ENCODE results near the gene BGLAP. TPM values are rescaled to one million over a fixed set of nuclear protein-coding genes. Genes with fewer than 3 reads are reported as not detected.

Gene BGLAP
- total and polyA plus RNA-seq, 2 donors (not counting 1 experiment from before 2014, with no cell fraction given), result 3.1 to 7.4 TPM

DNA sequence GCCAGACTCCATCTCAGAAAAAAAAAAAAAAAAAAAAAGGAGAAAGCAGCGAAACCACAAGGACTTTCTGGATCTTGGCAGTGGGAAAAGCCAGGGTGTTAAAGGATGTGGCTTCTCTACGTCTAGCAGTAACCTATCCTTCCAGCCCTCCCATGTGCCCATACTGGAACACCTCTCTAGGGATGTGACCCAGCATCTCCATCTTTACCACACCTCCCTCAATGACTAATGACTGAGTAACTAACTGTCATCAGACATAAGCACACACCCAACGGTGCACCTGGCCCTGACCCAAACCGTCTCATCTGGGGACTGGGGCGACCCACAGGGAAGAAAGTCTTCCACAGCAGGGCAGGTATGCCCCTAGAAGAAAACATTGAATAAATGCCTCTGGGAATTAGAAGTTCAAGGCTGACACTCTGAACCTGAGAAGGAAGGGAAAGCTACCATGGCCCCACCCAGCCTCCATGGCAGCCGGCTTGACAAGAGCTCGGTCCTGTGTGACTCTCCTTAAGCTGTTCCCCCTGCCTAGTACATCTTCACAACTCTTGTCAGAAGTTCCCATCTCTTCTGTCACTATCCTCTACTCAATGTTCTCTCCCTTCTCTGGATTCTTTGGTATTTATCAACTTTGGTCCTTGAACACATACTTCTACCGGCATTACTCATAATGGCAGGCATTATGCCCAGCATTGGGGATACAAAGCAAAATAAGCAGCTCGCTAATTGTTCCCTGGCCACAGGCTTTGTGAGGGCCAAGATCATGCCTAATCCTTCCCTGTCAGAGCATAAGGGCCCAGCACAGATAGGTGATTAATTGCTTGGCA is 20.7 kb downstream of the BGLAP start:
- H3K36me3 ChIP-seq (replicated peaks in 1 of 2; ENCODE audit: control extremely low read depth in 1 of 2, control insufficient read depth in 1 of 2, extremely low read depth in 1 of 2, insufficient read depth in 2 of 2, low read length in 1 of 2), result peaks cover 18 to 83% of the 10 kb centered on the region in 2 experiments
- H2AFZ ChIP-seq (ENCODE audit: insufficient read depth, low read depth, low read length, poor library complexity, severe bottlenecking), result no peak overlapping the region
- no peak overlapping the region for H3K4me3 ChIP-seq (ENCODE audit: control extremely low read depth in 1 of 5, extremely low read depth in 1 of 5, insufficient read depth in 1 of 5, low read depth in 2 of 5, low read length in 4 of 5)
- H3K27ac Mint-ChIP-seq, result no peak overlapping the region
- no peaks in the 10 kb centered on the region for H3K79me2 ChIP-seq (ENCODE audit: control insufficient read depth, insufficient read depth, low read length)
- no peaks in the 10 kb centered on the region for H3K9me3 Mint-ChIP-seq (ENCODE audit: insufficient read depth)
- no peaks in the 10 kb centered on the region for H3K27me3 Mint-ChIP-seq
- TF ChIP-seq, protein P1, sequence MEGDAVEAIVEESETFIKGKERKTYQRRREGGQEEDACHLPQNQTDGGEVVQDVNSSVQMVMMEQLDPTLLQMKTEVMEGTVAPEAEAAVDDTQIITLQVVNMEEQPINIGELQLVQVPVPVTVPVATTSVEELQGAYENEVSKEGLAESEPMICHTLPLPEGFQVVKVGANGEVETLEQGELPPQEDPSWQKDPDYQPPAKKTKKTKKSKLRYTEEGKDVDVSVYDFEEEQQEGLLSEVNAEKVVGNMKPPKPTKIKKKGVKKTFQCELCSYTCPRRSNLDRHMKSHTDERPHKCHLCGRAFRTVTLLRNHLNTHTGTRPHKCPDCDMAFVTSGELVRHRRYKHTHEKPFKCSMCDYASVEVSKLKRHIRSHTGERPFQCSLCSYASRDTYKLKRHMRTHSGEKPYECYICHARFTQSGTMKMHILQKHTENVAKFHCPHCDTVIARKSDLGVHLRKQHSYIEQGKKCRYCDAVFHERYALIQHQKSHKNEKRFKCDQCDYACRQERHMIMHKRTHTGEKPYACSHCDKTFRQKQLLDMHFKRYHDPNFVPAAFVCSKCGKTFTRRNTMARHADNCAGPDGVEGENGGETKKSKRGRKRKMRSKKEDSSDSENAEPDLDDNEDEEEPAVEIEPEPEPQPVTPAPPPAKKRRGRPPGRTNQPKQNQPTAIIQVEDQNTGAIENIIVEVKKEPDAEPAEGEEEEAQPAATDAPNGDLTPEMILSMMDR (IDR thresholded peaks at IDR 0.05), result no peak
- TF ChIP-seq EZH2 (IDR thresholded peaks at IDR 0.05; ENCODE audit: borderline replicate concordance, insufficient read depth, low read depth, low read length, poor library complexity, severe bottlenecking), result no peak
- H4K20me1 ChIP-seq (ENCODE audit: control insufficient read depth, insufficient read depth, low read length, poor library complexity, severe bottlenecking), result no peaks in the 10 kb centered on the region
- H3K4me2 ChIP-seq (replicated peaks; ENCODE audit: low read depth, low read length, poor library complexity, severe bottlenecking), result no peak overlapping the region
- DNase-seq (no peak), ATAC-seq (ENCODE audit: low read depth) (no peak)
- no peaks in the 10 kb centered on the region for H3K4me1 Mint-ChIP-seq
- intact Hi-C loops (cut with micrococcal nuclease), result no loop called here
- 94% methylated on average over 7 of the region's 9 CpGs for WGBS (ENCODE audit: insufficient coverage)
- no peaks in the 10 kb centered on the region for H3K9me3 ChIP-seq (ENCODE audit: control extremely low read depth in 1 of 3, control insufficient read depth in 2 of 3, insufficient read depth in 1 of 3, low read length in 2 of 3)
- ChIA-PET POLR2A (no interaction called here), CTCF (no interaction called here)
- no peaks in the 10 kb centered on the region for H3K27me3 ChIP-seq (replicated peaks in 1 of 4; ENCODE audit: control extremely low read depth in 1 of 4, control insufficient read depth in 3 of 4, insufficient read depth in 4 of 4, low read length in 3 of 4)
- H3K9ac ChIP-seq (ENCODE audit: low read length), result no peak overlapping the region
- no peaks in the 10 kb centered on the region for H3K4me1 ChIP-seq (ENCODE audit: control insufficient read depth in 2 of 2, insufficient read depth in 2 of 2, low read length in 2 of 2)
- H3K4me3 Mint-ChIP-seq, result no peak overlapping the region
- H3K27ac ChIP-seq (ENCODE audit: low read length in 2 of 2), result no peak overlapping the region

GRCh38 chr1:156263288-156263655 is 21.3 kb downstream of the BGLAP start:
- POLR2A ChIA-PET, result no interaction called here
- intact Hi-C loops (cut with micrococcal nuclease), result no loop called here

More at GRCh38 chr1:156263288-156263655, 21.3 kb downstream of the BGLAP start:
- WGBS (ENCODE audit: insufficient coverage), result 92% methylated on average over 2 of the region's 9 CpGs
- no peak for TF ChIP-seq EZH2 (IDR thresholded peaks at IDR 0.05; ENCODE audit: borderline replicate concordance, insufficient read depth, low read depth, low read length, poor library complexity, severe bottlenecking)
- TF ChIP-seq, protein P1 (IDR thresholded peaks at IDR 0.05), result no peak
- Histone ChIP-seq H3K27ac (ENCODE audit: low read length in 2 of 2) (no peak overlapping the region), H3K9ac (ENCODE audit: low read length) (no peak overlapping the region), H3K27me3 (replicated peaks in 1 of 4; ENCODE audit: control extremely low read depth in 1 of 4, control insufficient read depth in 3 of 4, insufficient read depth in 4 of 4, low read length in 3 of 4) (no peaks in the 10 kb centered on the region), H3K36me3 (replicated peaks in 1 of 2; ENCODE audit: control extremely low read depth in 1 of 2, control insufficient read depth in 1 of 2, extremely low read depth in 1 of 2, insufficient read depth in 2 of 2, low read length in 1 of 2) (peaks cover 22 to 83% of the 10 kb centered on the region in 2 experiments), H3K4me2 (replicated peaks; ENCODE audit: low read depth, low read length, poor library complexity, severe bottlenecking) (no peak overlapping the region), H2AFZ (ENCODE audit: insufficient read depth, low read depth, low read length, poor library complexity, severe bottlenecking) (no peak overlapping the region), H4K20me1 (ENCODE audit: control insufficient read depth, insufficient read depth, low read length, poor library complexity, severe bottlenecking) (no peaks in the 10 kb centered on the region), H3K4me3 (ENCODE audit: control extremely low read depth in 1 of 5, extremely low read depth in 1 of 5, insufficient read depth in 1 of 5, low read depth in 2 of 5, low read length in 4 of 5) (no peak overlapping the region), H3K9me3 (ENCODE audit: control extremely low read depth in 1 of 3, control insufficient read depth in 2 of 3, insufficient read depth in 1 of 3, low read length in 2 of 3) (no peaks in the 10 kb centered on the region), H3K79me2 (ENCODE audit: control insufficient read depth, insufficient read depth, low read length) (no peaks in the 10 kb centered on the region), H3K4me1 (ENCODE audit: control insufficient read depth in 2 of 2, insufficient read depth in 2 of 2, low read length in 2 of 2) (no peaks in the 10 kb centered on the region)
- no peak overlapping the region for H3K27ac Mint-ChIP-seq
- CTCF ChIA-PET, result no interaction called here
- no peak for DNase-seq
- no peak overlapping the region for H3K4me3 Mint-ChIP-seq
- no peaks in the 10 kb centered on the region for H3K9me3 Mint-ChIP-seq (ENCODE audit: insufficient read depth)
- no peaks in the 10 kb centered on the region for H3K27me3 Mint-ChIP-seq
- ATAC-seq (ENCODE audit: low read depth), result no peak
- H3K4me1 Mint-ChIP-seq, result no peaks in the 10 kb centered on the region

All from B cell (primary cell).